Measurements from ENCODE around the gene CDK14.

DNA sequence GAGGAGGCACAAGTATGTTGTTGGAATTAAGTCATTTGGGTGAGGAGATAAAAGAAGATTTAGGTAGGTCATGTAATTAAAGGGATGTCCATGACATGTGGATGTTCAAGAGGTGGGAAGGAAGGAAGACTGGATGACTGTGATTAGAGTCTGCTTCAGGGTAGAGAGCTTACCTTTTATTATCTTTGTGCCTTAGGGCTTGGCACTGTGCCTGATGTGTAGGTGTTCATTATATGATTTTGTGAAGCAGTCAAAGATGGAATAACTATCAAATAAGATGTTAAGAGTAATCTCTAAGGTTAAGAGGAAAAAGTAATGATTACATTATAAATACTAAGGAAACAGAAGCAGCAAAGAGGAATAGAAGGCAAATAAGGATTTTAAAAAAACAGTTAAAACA lies 97.8 kb downstream of the CDK14 start:
- TF ChIP-seq, protein P1, sequence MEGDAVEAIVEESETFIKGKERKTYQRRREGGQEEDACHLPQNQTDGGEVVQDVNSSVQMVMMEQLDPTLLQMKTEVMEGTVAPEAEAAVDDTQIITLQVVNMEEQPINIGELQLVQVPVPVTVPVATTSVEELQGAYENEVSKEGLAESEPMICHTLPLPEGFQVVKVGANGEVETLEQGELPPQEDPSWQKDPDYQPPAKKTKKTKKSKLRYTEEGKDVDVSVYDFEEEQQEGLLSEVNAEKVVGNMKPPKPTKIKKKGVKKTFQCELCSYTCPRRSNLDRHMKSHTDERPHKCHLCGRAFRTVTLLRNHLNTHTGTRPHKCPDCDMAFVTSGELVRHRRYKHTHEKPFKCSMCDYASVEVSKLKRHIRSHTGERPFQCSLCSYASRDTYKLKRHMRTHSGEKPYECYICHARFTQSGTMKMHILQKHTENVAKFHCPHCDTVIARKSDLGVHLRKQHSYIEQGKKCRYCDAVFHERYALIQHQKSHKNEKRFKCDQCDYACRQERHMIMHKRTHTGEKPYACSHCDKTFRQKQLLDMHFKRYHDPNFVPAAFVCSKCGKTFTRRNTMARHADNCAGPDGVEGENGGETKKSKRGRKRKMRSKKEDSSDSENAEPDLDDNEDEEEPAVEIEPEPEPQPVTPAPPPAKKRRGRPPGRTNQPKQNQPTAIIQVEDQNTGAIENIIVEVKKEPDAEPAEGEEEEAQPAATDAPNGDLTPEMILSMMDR (IDR thresholded peaks at IDR 0.05): no peak
- no peak for TF ChIP-seq POLR2A (IDR thresholded peaks at IDR 0.05)
- no peak for TF ChIP-seq EP300 (IDR thresholded peaks at IDR 0.05)

All from ovary (tissue), 3 donors.